Body of pancreas (tissue), 4 donors: ENCODE results near the gene ATF7IP2.

Source experiments
- CTCF ChIP-seq, 7 experiments: fragments of 450-650 bp in 4 of 7; fragments of 200-600 bp in 3 of 7; sonication (generic) in 3 of 7; IDR thresholded peaks; one replicate each; pipeline ENCODE4 v1.5.1; 2016 to 2019; ENCODE audit warnings: antibody characterized with exemption in 7 of 7
- POLR2A ChIP-seq, 3 donors: fragments of 450-650 bp; IDR thresholded peaks; one replicate each; pipeline ENCODE4 v1.6.1; 2016; ENCODE audit warnings: antibody characterized with exemption in 3 of 3, mild to moderate bottlenecking in 2 of 3

GRCh38 chr16:10412935-10413601, 27.2 kb downstream of the ATF7IP2 start:
- TF ChIP-seq CTCF (IDR thresholded peaks at IDR 0.05) (no peak), POLR2A (IDR thresholded peaks at IDR 0.05) (no peak)
